Measurements from ENCODE around the gene KRTAP9-9.
"Not testable (repeated sequence)": the region's sequence is repeated elsewhere in the genome, so short reads cannot be mapped to it uniquely, and the experiment has no call there.

DNA sequence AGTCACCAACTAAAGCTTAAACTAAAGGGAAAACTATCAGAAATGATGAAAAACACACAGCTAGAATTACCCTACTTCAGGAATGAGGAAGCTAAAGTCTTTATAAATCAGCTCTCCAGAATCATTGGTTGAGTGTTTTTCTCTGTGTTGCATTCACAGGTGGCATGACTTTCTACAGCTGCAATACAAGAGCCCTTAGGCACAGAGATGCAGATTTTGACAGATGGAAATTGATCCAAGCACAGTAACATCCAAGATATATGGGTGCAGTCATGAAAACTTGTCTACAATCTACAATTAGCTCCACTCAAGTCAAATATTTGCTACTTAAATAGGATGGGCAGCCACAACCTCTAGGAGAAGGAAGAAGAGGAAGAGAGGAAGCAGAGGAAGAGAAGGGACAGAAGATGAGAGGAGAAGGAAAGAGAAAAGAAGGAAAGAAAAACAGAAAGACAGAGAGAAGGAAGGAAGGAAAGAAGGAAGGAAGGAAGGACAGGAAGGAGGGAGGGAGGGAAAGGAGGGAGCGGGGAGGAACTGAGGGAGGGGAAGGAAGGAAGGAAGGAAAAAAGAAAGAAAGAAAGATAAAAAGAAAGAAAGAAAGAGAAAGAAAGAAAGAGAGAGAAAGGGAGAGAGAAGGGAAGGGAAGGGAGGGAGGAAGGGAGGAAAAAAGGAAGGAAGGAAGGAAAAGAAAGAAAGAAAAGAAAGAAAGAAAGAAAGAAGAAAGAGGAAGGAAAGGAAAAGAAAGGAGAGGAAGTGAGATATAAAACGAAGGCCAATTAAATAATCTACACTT lies 8.0 kb upstream of the KRTAP9-9 start:
- TF ChIP-seq, protein P1, sequence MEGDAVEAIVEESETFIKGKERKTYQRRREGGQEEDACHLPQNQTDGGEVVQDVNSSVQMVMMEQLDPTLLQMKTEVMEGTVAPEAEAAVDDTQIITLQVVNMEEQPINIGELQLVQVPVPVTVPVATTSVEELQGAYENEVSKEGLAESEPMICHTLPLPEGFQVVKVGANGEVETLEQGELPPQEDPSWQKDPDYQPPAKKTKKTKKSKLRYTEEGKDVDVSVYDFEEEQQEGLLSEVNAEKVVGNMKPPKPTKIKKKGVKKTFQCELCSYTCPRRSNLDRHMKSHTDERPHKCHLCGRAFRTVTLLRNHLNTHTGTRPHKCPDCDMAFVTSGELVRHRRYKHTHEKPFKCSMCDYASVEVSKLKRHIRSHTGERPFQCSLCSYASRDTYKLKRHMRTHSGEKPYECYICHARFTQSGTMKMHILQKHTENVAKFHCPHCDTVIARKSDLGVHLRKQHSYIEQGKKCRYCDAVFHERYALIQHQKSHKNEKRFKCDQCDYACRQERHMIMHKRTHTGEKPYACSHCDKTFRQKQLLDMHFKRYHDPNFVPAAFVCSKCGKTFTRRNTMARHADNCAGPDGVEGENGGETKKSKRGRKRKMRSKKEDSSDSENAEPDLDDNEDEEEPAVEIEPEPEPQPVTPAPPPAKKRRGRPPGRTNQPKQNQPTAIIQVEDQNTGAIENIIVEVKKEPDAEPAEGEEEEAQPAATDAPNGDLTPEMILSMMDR (IDR thresholded peaks at IDR 0.05; ENCODE audit: poor library complexity, severe bottlenecking): not testable (repeated sequence)
- not testable (repeated sequence) for TF ChIP-seq EZH2 (IDR thresholded peaks at IDR 0.05; ENCODE audit: borderline replicate concordance, insufficient read depth, low read length, poor library complexity, severe bottlenecking); TAF1 (IDR thresholded peaks at IDR 0.05; ENCODE audit: low read depth); EP300 (conservative IDR thresholded peaks at IDR 0.05; ENCODE audit: poor library complexity, severe bottlenecking)
